ENCODE data around the gene CORO2B. TPM values are rescaled to one million over a fixed set of nuclear protein-coding genes. Genes with fewer than 3 reads are reported as not detected.
A peak's percentile ranks its signal among the peaks of the same experiment; 100 is the strongest.
"Not testable (repeated sequence)": the region's sequence is repeated elsewhere in the genome, so short reads cannot be mapped to it uniquely, and the experiment has no call there.

CORO2B gene
- total RNA-seq, 1 experiment from 2014 or later = 0.59 TPM

- H3K9me2 ChIP-seq (ENCODE audit: insufficient read depth) = no peaks in the 10 kb centered on the region
- no peaks in the 10 kb centered on the region for H3K36me3 ChIP-seq (ENCODE audit: low read depth)
- no peak overlapping the region for H2AFZ ChIP-seq
- no peaks in the 10 kb centered on the region for H3F3A ChIP-seq (ENCODE audit: insufficient read depth, low read depth)
- H3K4me3 ChIP-seq = no peak overlapping the region
- H4K20me1 ChIP-seq (ENCODE audit: insufficient read depth) = no peaks in the 10 kb centered on the region
- no peaks in the 10 kb centered on the region for H3K9me3 ChIP-seq (ENCODE audit: insufficient read depth, low read depth)
- ChIA-PET POLR2A (ENCODE audit: unreplicated experiment) (interaction anchor here (0.6 kb wide), 1 partner anchor 32 kb away, joined by 3 read pairs; no protein-coding TSS in a partner anchor), CTCF (no interaction called here)
- no peaks in the 10 kb centered on the region for H3K27me3 ChIP-seq (ENCODE audit: insufficient read depth, low read depth)
- intact Hi-C loops (cut with micrococcal nuclease; ENCODE audit: unreplicated experiment) = no loop called here
- no peak overlapping the region for H3K4me2 ChIP-seq
- no peaks in the 10 kb centered on the region for H3K4me1 ChIP-seq (replicated peaks; ENCODE audit: insufficient read depth)
- DNase-seq = no peak
- no peaks in the 10 kb centered on the region for H3K79me2 ChIP-seq (ENCODE audit: low read depth)
- no peak overlapping the region for H3K27ac ChIP-seq
- no TSS peak for BruUV-seq (replicated peaks)
- TF ChIP-seq CTCF (conservative IDR thresholded peaks at IDR 0.05) (no peak), EZH2 (IDR thresholded peaks at IDR 0.05; ENCODE audit: low read depth) (no peak)
Measured at GRCh38 chr15:68646696-68647095, 67.9 kb downstream of the CORO2B start.

- H3K27me3 ChIP-seq (ENCODE audit: insufficient read depth, low read depth); H4K20me1 ChIP-seq (ENCODE audit: insufficient read depth); intact Hi-C loops (cut with micrococcal nuclease; ENCODE audit: unreplicated experiment); CTCF ChIA-PET; POLR2A ChIA-PET (ENCODE audit: unreplicated experiment); H3K4me2 ChIP-seq; DNase-seq; H3K9me2 ChIP-seq (ENCODE audit: insufficient read depth); BruUV-seq (replicated peaks); H3K79me2 ChIP-seq (ENCODE audit: low read depth); H3K9me3 ChIP-seq (ENCODE audit: insufficient read depth, low read depth); H3K4me1 ChIP-seq (replicated peaks; ENCODE audit: insufficient read depth); H3K4me3 ChIP-seq; H2AFZ ChIP-seq; H3F3A ChIP-seq (ENCODE audit: insufficient read depth, low read depth); H3K27ac ChIP-seq; H3K36me3 ChIP-seq (ENCODE audit: low read depth): not testable (repeated sequence)
Measured at GRCh38 chr15:68647361-68647760, 68.6 kb downstream of the CORO2B start.

GRCh38 chr15:68650901-68651709 is 72.3 kb downstream of the CORO2B start:
- Histone ChIP-seq H4K20me1 (ENCODE audit: insufficient read depth) (no peaks in the 10 kb centered on the region), H3K79me2 (ENCODE audit: low read depth) (no peaks in the 10 kb centered on the region), H3K4me1 (replicated peaks; ENCODE audit: insufficient read depth) (no peaks in the 10 kb centered on the region), H2AFZ (no peak overlapping the region), H3F3A (ENCODE audit: insufficient read depth, low read depth) (no peaks in the 10 kb centered on the region), H3K9me2 (ENCODE audit: insufficient read depth) (no peaks in the 10 kb centered on the region), H3K36me3 (ENCODE audit: low read depth) (no peaks in the 10 kb centered on the region), H3K9me3 (ENCODE audit: insufficient read depth, low read depth) (no peaks in the 10 kb centered on the region), H3K27ac (no peak overlapping the region), H3K4me3 (no peak overlapping the region), H3K4me2 (no peak overlapping the region), H3K27me3 (ENCODE audit: insufficient read depth, low read depth) (no peaks in the 10 kb centered on the region)
- intact Hi-C loops (cut with micrococcal nuclease; ENCODE audit: unreplicated experiment) = loop anchor here (5.0 kb wide), 1 partner anchor 94 kb away; no protein-coding TSS in a partner anchor
- DNase-seq = peak in 1 of 2 experiments; percentile 31
- no peak for TF ChIP-seq EZH2 (IDR thresholded peaks at IDR 0.05; ENCODE audit: low read depth)
- peak; percentile 66 for TF ChIP-seq CTCF (conservative IDR thresholded peaks at IDR 0.05)
- POLR2A ChIA-PET (ENCODE audit: unreplicated experiment) = no interaction called here
- BruUV-seq (replicated peaks) = no TSS peak
- CTCF ChIA-PET = interaction anchor here (0.6 kb wide), 1 partner anchor 1936 kb away, joined by 4 read pairs; no protein-coding TSS in a partner anchor

Data from PC-9 (cell line).